OCI-M2 (cell line): ENCODE data around the gene FAM241B.

Experiments used
- DNase-seq: peaks from one replicate; lab custom pipeline; 2025; ENCODE audit not compliant: unreplicated experiment; lab: John Stamatoyannopoulos, UW

Gene FAM241B

GRCh38 chr10:69633673-69634635 lies 3.9 kb downstream of the FAM241B start:
- no peak for DNase-seq

- no peak for DNase-seq
Measured at GRCh38 chr10:69634759-69635425, 4.8 kb downstream of the FAM241B start.

GRCh38 chr10:69635428-69636272 lies 5.6 kb downstream of the FAM241B start:
- no peak for DNase-seq

- no peak for DNase-seq
Measured at GRCh38 chr10:69636273-69636575, 6.2 kb downstream of the FAM241B start.

- DNase-seq = no peak
Measured at GRCh38 chr10:69636626-69637605, 6.9 kb downstream of the FAM241B start.

GRCh38 chr10:69638642-69639041 lies 8.6 kb downstream of the FAM241B start:
- no peak for DNase-seq

GRCh38 chr10:69639291-69640195 lies 9.5 kb downstream of the FAM241B start:
- DNase-seq = no peak

- DNase-seq = no peak
Measured at GRCh38 chr10:69640196-69640980, 10.3 kb downstream of the FAM241B start.

GRCh38 chr10:69641261-69641980 lies 11.4 kb downstream of the FAM241B start:
- DNase-seq = no peak

GRCh38 chr10:69642747-69643146 lies 12.7 kb downstream of the FAM241B start:
- no peak for DNase-seq

GRCh38 chr10:69643779-69644657 lies 14.0 kb downstream of the FAM241B start:
- no peak for DNase-seq

GRCh38 chr10:69644658-69645295 lies 14.7 kb downstream of the FAM241B start:
- DNase-seq = no peak

- DNase-seq = no peak
Measured at GRCh38 chr10:69645296-69646184, 15.5 kb downstream of the FAM241B start.

- DNase-seq = no peak
Measured at GRCh38 chr10:69646185-69647060, 16.4 kb downstream of the FAM241B start.
